ENCODE results near the gene SIVA1. TPM values are rescaled to one million over a fixed set of nuclear protein-coding genes. Genes with fewer than 3 reads are reported as not detected.

The SIVA1 gene
- total RNA-seq, 6 experiments from 2014 or later: 38.1 to 252 (median 50.6) TPM

DNA sequence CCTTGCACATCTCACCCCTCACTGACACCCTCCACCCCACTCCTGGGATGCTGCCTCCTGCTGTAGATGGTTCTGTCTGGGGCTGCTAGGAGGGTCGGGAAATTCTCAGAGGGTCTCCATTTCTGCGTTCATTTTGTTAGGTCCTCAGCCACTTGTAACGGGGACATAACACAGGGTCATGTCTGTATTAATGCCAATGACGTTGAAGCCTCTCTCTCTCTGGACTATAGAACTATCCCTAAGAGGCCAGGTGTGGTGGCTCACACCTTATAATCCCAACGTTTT is 14.6 kb downstream of the SIVA1 start:
- TF ChIP-seq CTCF (IDR thresholded peaks at IDR 0.05): no peak
- TF ChIP-seq POLR2A (IDR thresholded peaks at IDR 0.05): no peak
- no peak for DNase-seq
- Histone ChIP-seq H3K9me3 (no peaks in the 10 kb centered on the region), H3K4me3 (peak overlapping the region in 1 of 3 donors; percentile 36), H3K4me1 (peaks cover 0 to 33% (median 11%) of the 10 kb centered on the region in 4 donors), H3K27me3 (no peaks in the 10 kb centered on the region), H3K36me3 (peaks cover 0 to 14% (median 9%) of the 10 kb centered on the region in 4 donors), H3K27ac (peak overlapping the region; percentile 66 to 90 (median 76))
- no peak for ATAC-seq
- intact Hi-C loops (cut with DNase I): loop anchor here in 1 of 2 donors (5.0 kb wide), 1 partner anchor 55 kb away; no protein-coding TSS in a partner anchor
- WGBS (ENCODE audit: insufficient coverage, low coverage, low lambda C conversion rate, missing lambda C conversion rate): 48% methylated on average over 5 of the region's 5 CpGs

- TF ChIP-seq POLR2A (IDR thresholded peaks at IDR 0.05): peak; percentile 10
- peak; percentile 86 to 99 (median 97) for TF ChIP-seq CTCF (IDR thresholded peaks at IDR 0.05)
Measured at GRCh38 chr14:104768437-104769323, 15.7 kb downstream of the SIVA1 start.

DNA sequence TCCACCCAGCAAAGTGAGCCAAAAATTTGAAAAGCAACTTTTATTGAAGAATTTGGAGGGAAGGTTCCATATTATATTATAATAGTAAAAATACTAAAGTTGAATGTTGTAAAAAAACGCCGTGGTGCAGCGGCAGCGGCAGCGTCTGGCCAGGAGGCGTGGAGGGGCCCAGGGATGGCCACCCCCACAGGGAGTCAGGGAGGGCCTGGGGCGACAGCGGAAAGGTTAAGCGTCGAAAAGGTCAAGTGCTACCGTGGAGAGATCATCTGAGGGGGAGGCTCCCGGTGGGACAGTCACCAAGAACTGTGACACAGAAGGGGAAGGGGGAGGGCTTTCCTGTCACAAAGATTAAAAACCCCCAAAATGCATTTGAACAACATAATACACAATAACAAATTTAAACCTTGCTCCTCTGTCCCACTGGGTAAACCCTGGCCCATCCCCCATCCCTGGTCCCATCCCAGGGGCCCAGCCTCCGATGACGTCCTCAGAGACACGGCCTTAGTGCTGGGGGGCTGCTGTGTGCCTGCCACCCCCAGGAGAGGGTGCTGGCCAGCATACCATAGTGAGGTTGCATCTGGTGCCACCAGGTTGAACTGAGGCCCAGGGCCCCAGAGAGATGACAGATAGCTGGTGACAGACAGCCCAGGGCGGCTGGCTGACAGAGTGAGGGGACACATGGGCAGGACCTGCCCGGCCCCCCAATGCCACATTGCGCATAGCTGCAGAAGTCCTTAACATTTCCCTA is 16.6 kb downstream of the SIVA1 start:
- TF ChIP-seq CTCF (IDR thresholded peaks at IDR 0.05): no peak
- no peak for TF ChIP-seq POLR2A (IDR thresholded peaks at IDR 0.05)
- ATAC-seq (no peak), DNase-seq (no peak)
- Histone ChIP-seq H3K36me3 (peaks cover 0 to 22% (median 11%) of the 10 kb centered on the region in 4 donors), H3K4me3 (no peak overlapping the region), H3K9me3 (no peaks in the 10 kb centered on the region), H3K4me1 (peaks cover 0 to 25% (median 11%) of the 10 kb centered on the region in 4 donors), H3K27ac (no peak overlapping the region), H3K27me3 (no peaks in the 10 kb centered on the region)
- intact Hi-C loops (cut with DNase I): loop anchor here (5.0 kb wide), 1 partner anchor 53 kb away; no protein-coding TSS in a partner anchor
- 62% methylated on average over 12 of the region's 18 CpGs for WGBS (ENCODE audit: insufficient coverage, low coverage, low lambda C conversion rate, missing lambda C conversion rate)

More at GRCh38 chr14:104768437-104769323, 15.7 kb downstream of the SIVA1 start:
- H3K27ac ChIP-seq: peak overlapping the region; percentile 66 to 90 (median 76)
- H3K27me3 ChIP-seq: no peaks in the 10 kb centered on the region
- intact Hi-C loops (cut with DNase I): loop anchor here in 1 of 2 donors (5.0 kb wide), 1 partner anchor 54 kb away; no protein-coding TSS in a partner anchor
- H3K36me3 ChIP-seq: peaks cover 0 to 21% (median 11%) of the 10 kb centered on the region in 4 donors
- peaks cover 0 to 33% (median 11%) of the 10 kb centered on the region in 4 donors for H3K4me1 ChIP-seq
- no peaks in the 10 kb centered on the region for H3K9me3 ChIP-seq
- peak; percentile 84 to 90 (median 88) for ATAC-seq
- H3K4me3 ChIP-seq: peak overlapping the region in 2 of 3 donors; percentile 20 to 28
- DNase-seq: peak; percentile 91 to 92 (median 91)
- 4% methylated on average over 4 of the region's 25 CpGs for WGBS (ENCODE audit: insufficient coverage, low coverage, low lambda C conversion rate, missing lambda C conversion rate)

DNA sequence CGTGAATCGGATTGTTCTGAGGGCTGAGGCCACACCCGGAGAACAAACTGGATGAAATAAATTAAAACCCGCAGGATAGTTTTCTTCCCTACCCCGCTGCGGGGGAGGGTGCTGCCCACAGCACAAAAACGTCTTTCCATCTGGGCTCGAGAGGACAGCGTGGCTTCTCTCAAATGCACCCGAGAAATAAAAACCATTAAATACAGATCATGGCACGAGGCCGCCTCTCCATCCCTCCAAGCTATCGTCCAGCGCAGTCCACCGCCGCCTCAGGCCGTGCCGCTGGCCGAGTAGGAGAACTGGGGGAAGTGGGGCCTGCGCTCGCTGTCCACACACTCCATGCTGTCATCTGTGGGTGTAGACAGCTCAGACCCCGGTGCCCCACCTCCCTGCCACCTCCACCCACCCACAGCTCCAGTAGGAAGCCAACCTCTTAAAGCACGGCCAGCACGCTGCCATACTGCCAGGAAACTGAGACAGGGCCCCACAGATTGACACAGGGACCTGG is 17.2 kb downstream of the SIVA1 start:
- no peaks in the 10 kb centered on the region for H3K27me3 ChIP-seq
- peaks cover 0 to 25% (median 11%) of the 10 kb centered on the region in 4 donors for H3K36me3 ChIP-seq
- TF ChIP-seq POLR2A (IDR thresholded peaks at IDR 0.05) (no peak), CTCF (IDR thresholded peaks at IDR 0.05) (no peak)
- H3K4me1 ChIP-seq: peaks cover 0 to 23% (median 11%) of the 10 kb centered on the region in 4 donors
- DNase-seq: no peak
- H3K27ac ChIP-seq: no peak overlapping the region
- WGBS (ENCODE audit: insufficient coverage, low coverage, low lambda C conversion rate, missing lambda C conversion rate): 61% methylated on average over 5 of the region's 24 CpGs
- no peak overlapping the region for H3K4me3 ChIP-seq
- no peaks in the 10 kb centered on the region for H3K9me3 ChIP-seq
- intact Hi-C loops (cut with DNase I): loop anchor here in 1 of 2 donors (5.0 kb wide), 1 partner anchor 52 kb away; no protein-coding TSS in a partner anchor
- no peak for ATAC-seq

Data from right lobe of liver (tissue), 6 donors.